GM20431 (cell line): Measurements from ENCODE around the gene RIPK3.

Experiments
- in situ Hi-C: fragments of 300-500 bp; cut with MseI, MboI; formaldehyde crosslinking; loops from one replicate; pipeline ENCODE4 v1.15.0; 2020; ENCODE audit warnings: low sequenced_read_pairs; ENCODE audit not compliant: unreplicated experiment

Gene RIPK3

GRCh38 chr14:24309538-24310264 is 30.1 kb downstream of the RIPK3 start, which contains the start of gene LTB4R2:
TSS of gene LTB4R2 (plus strand) at chr14:24310140. CDS start at chr14:24310665, 525 bp downstream.
- in situ Hi-C loops: no loop called here

- in situ Hi-C loops: no loop called here
Observed at GRCh38 chr14:24308342-24309124, 31.3 kb downstream of the RIPK3 start.

- in situ Hi-C loops: no loop called here
Observed at GRCh38 chr14:24307575-24308341, 32.0 kb downstream of the RIPK3 start, which contains the start of gene CIDEB. TSS of gene CIDEB (minus strand) at chr14:24307977. CDS start at chr14:24307858, 119 bp downstream.

- in situ Hi-C loops: no loop called here
Observed at GRCh38 chr14:24307156-24307574, 32.6 kb downstream of the RIPK3 start.

- in situ Hi-C loops: no loop called here
Observed at GRCh38 chr14:24304019-24304387, 35.8 kb downstream of the RIPK3 start.

- in situ Hi-C loops: no loop called here
Observed at GRCh38 chr14:24300326-24300980, 39.3 kb downstream of the RIPK3 start.

- in situ Hi-C loops: no loop called here
Observed at GRCh38 chr14:24299255-24300191, 40.3 kb downstream of the RIPK3 start, which contains the start of the genes DHRS1 and NOP9. TSS of gene DHRS1 (minus strand) at chr14:24299780. CDS start at chr14:24299106, 674 bp downstream. TSS of gene NOP9 (plus strand) at chr14:24299850. CDS start at chr14:24299955, 105 bp downstream.

GRCh38 chr14:24298892-24299254 is 40.9 kb downstream of the RIPK3 start:
- in situ Hi-C loops: no loop called here

GRCh38 chr14:24297190-24297964 is 42.4 kb downstream of the RIPK3 start:
- in situ Hi-C loops: no loop called here

GRCh38 chr14:24296341-24297157 is 43.2 kb downstream of the RIPK3 start:
- in situ Hi-C loops: no loop called here

- in situ Hi-C loops: no loop called here
Observed at GRCh38 chr14:24293525-24293924, 46.3 kb downstream of the RIPK3 start.

- in situ Hi-C loops: no loop called here
Observed at GRCh38 chr14:24292118-24292807, 47.5 kb downstream of the RIPK3 start.

GRCh38 chr14:24291446-24292117 is 48.2 kb downstream of the RIPK3 start:
- in situ Hi-C loops: no loop called here

GRCh38 chr14:24290746-24291145 is 49.0 kb downstream of the RIPK3 start:
- in situ Hi-C loops: no loop called here

GRCh38 chr14:24289649-24290280 is 50.0 kb downstream of the RIPK3 start:
- in situ Hi-C loops: no loop called here

GRCh38 chr14:24286996-24287395 is 52.8 kb downstream of the RIPK3 start:
- in situ Hi-C loops: no loop called here
